IMR-90 (cell line): Measurements from ENCODE around the gene CCNT2. TPM values are rescaled to one million over a fixed set of nuclear protein-coding genes. Genes with fewer than 3 reads are reported as not detected.

Experiments
- ATAC-seq: fragments of 200-7000 bp; cut with Tn5 transposase; 2 replicates; pipeline ENCODE4 v1.9.1; 2020; ENCODE audit warnings: low read depth, mild to moderate bottlenecking, moderate library complexity
- BruUV-seq: library from RNA; stranded (reverse); fragments of 400-500 nt; replicated peaks from 2 replicates; lab custom pipeline; 2021; lab: Mats Ljungman, UMichigan
- CTCF ChIA-PET: fragments of 300-600 bp; formaldehyde crosslinking; extraction: SDS; loops from one replicate; lab custom pipeline; 2021; ENCODE audit warnings: antibody characterized with exemption; lab: Yijun Ruan, JAX
- POLR2A ChIA-PET: fragments of 300-600 bp; sonication (Branson Sonifier 250); formaldehyde crosslinking; loops from one replicate; lab custom pipeline; 2022; ENCODE audit warnings: antibody characterized with exemption; ENCODE audit not compliant: unreplicated experiment; lab: Charles Lee
- DNase-seq: peaks from one replicate; pipeline ENCODE4 v3.0.0; 2013
- H2AFZ ChIP-seq: replicated peaks from 2 replicates; pipeline ENCODE3; 2013; ENCODE audit warnings: low read length, mild to moderate bottlenecking; ENCODE audit not compliant: poor library complexity
- H2AK5ac ChIP-seq: 2 replicates; pipeline ENCODE4 v1.6.1; 2013; ENCODE audit warnings: low read depth, low read length, inconsistent platforms
- H2AK9ac ChIP-seq: replicated peaks from 2 replicates; pipeline ENCODE3; 2013; ENCODE audit warnings: mild to moderate bottlenecking, low read depth, low read length, moderate library complexity; ENCODE audit not compliant: poor library complexity
- H2BK120ac ChIP-seq: 2 replicates; pipeline ENCODE4 v1.6.1; 2013; ENCODE audit warnings: low read depth, low read length, inconsistent platforms
- H2BK15ac ChIP-seq: 3 replicates; pipeline ENCODE4 v1.6.1; 2013; ENCODE audit warnings: low read depth, low read length, inconsistent platforms
- H2BK20ac ChIP-seq: 2 replicates; pipeline ENCODE4 v1.6.1; 2013; ENCODE audit warnings: low read depth, mild to moderate bottlenecking, inconsistent platforms, low read length, moderate library complexity
- H2BK5ac ChIP-seq: 2 replicates; pipeline ENCODE4 v1.6.1; 2013; ENCODE audit warnings: mild to moderate bottlenecking, low read depth, low read length, inconsistent platforms; ENCODE audit not compliant: poor library complexity, severe bottlenecking
- H3K14ac ChIP-seq: replicated peaks from 2 replicates; pipeline ENCODE4 v1.6.1; 2013; ENCODE audit warnings: low read depth, low read length, inconsistent platforms
- H3K18ac ChIP-seq: 2 replicates; pipeline ENCODE4 v1.6.1; 2013; ENCODE audit warnings: low read depth, low read length, control low read depth
- H3K23ac ChIP-seq: 2 replicates; pipeline ENCODE4 v1.6.1; 2013; ENCODE audit warnings: low read depth, low read length, inconsistent platforms
- H3K27ac ChIP-seq: 2 replicates; pipeline ENCODE4 v1.5.1; 2013; ENCODE audit warnings: mild to moderate bottlenecking, control low read depth, low read length; ENCODE audit not compliant: insufficient read depth
- H3K27me3 ChIP-seq: 2 replicates; pipeline ENCODE4 v1.6.1; 2013; ENCODE audit warnings: low read length; ENCODE audit not compliant: control insufficient read depth, insufficient read depth
- H3K36me3 ChIP-seq: 2 replicates; pipeline ENCODE4 v1.6.1; 2013; ENCODE audit warnings: low read length, mixed read lengths; ENCODE audit not compliant: control insufficient read depth, insufficient read depth
- H3K4ac ChIP-seq: 2 replicates; pipeline ENCODE4 v1.6.1; 2013; ENCODE audit warnings: low read depth, low read length, inconsistent platforms
- H3K4me1 ChIP-seq: 2 replicates; pipeline ENCODE4 v1.6.1; 2013; ENCODE audit warnings: low read length, mixed read lengths; ENCODE audit not compliant: control insufficient read depth, insufficient read depth
- H3K4me2 ChIP-seq: 2 replicates; pipeline ENCODE4 v1.6.1; 2013; ENCODE audit warnings: low read depth, mild to moderate bottlenecking, control low read depth, low read length, moderate library complexity
- H3K4me3 ChIP-seq: 2 replicates; pipeline ENCODE4 v1.5.1; 2013; ENCODE audit warnings: low read depth, mild to moderate bottlenecking, control low read depth, low read length, moderate library complexity; ENCODE audit not compliant: insufficient read depth
- H3K56ac ChIP-seq: 2 replicates; pipeline ENCODE4 v1.6.1; 2013; ENCODE audit warnings: low read length, inconsistent platforms; ENCODE audit not compliant: insufficient read depth; ENCODE audit errors: extremely low read depth
- H3K79me1 ChIP-seq, 2 experiments: 2 replicates each; pipeline ENCODE4 v1.6.1; 2013; ENCODE audit warnings: low read length in 2 of 2, inconsistent platforms in 1 of 2, low read depth in 1 of 2
- H3K9ac ChIP-seq: 2 replicates; pipeline ENCODE4 v1.6.1; 2013; ENCODE audit warnings: low read depth, low read length, control low read depth
- H3K9me1 ChIP-seq: 2 replicates; pipeline ENCODE4 v1.6.1; 2013; ENCODE audit warnings: low read length, inconsistent platforms; ENCODE audit not compliant: insufficient read depth
- H3K9me3 ChIP-seq: 2 replicates; pipeline ENCODE4 v1.6.1; 2013; ENCODE audit warnings: low read length; ENCODE audit not compliant: control insufficient read depth, insufficient read depth
- H4K20me1 ChIP-seq: 2 replicates; pipeline ENCODE4 v1.6.1; 2013; ENCODE audit warnings: low read length, inconsistent platforms; ENCODE audit not compliant: insufficient read depth
- H4K5ac ChIP-seq: 2 replicates; pipeline ENCODE4 v1.6.1; 2013; ENCODE audit warnings: mild to moderate bottlenecking, low read depth, low read length, control low read depth
- H4K8ac ChIP-seq, 2 experiments: 2 replicates each; pipeline ENCODE4 v1.6.1; 2013; ENCODE audit warnings: low read depth in 2 of 2, low read length in 2 of 2, control low read depth in 1 of 2, inconsistent platforms in 1 of 2
- H4K91ac ChIP-seq: 2 replicates; pipeline ENCODE4 v1.6.1; 2013; ENCODE audit warnings: low read depth, low read length, inconsistent platforms; ENCODE audit not compliant: insufficient read depth
- BHLHE40 ChIP-seq: fragments of 150-350 bp; IDR thresholded peaks from 2 replicates; pipeline ENCODE4 v1.6.1; 2016; ENCODE audit warnings: mild to moderate bottlenecking, low read depth, low read length
- CHD1 ChIP-seq: IDR thresholded peaks from 2 replicates; pipeline ENCODE4 v1.6.1; 2012; ENCODE audit warnings: low read depth, low read length, improper control_type of control experiment
- MAFK ChIP-seq: IDR thresholded peaks from 2 replicates; pipeline ENCODE4 v1.6.1; 2012; ENCODE audit warnings: low read depth, low read length, improper control_type of control experiment
- MXI1 ChIP-seq: IDR thresholded peaks from 2 replicates; pipeline ENCODE4 v1.6.1; 2012; ENCODE audit warnings: low read depth, mild to moderate bottlenecking, low read length, moderate library complexity, borderline replicate concordance
- RAD21 ChIP-seq: IDR thresholded peaks from 2 replicates; pipeline ENCODE4 v1.6.1; 2012; ENCODE audit warnings: low read length, improper control_type of control experiment
- RFX5 ChIP-seq: IDR thresholded peaks from 2 replicates; pipeline ENCODE4 v1.8.0; 2012; ENCODE audit warnings: low read depth, mild to moderate bottlenecking, low read length, moderate library complexity
- SMC3 ChIP-seq: fragments of 150-350 bp; IDR thresholded peaks from 2 replicates; pipeline ENCODE4 v1.6.1; 2016; ENCODE audit warnings: low read depth, mild to moderate bottlenecking, antibody characterized with exemption, low read length, moderate library complexity
- USF2 ChIP-seq: fragments of 150-350 bp; IDR thresholded peaks from 2 replicates; pipeline ENCODE4 v1.6.1; 2017; ENCODE audit warnings: mild to moderate bottlenecking, antibody characterized with exemption, low read length, low read depth
- dilution Hi-C: fragments of 300-500 bp; cut with HindIII; formaldehyde crosslinking; loops from one replicate; pipeline ENCODE4 v1.14.3; 2018; ENCODE audit warnings: low sequenced_read_pairs; ENCODE audit not compliant: unreplicated experiment
- in situ Hi-C: fragments of 300-500 bp; cut with MboI; formaldehyde crosslinking; loops from 3 replicates; pipeline ENCODE4 v1.14.3; 2019; ENCODE audit warnings: low sequenced_read_pairs, inconsistent platforms, mixed read lengths
- intact Hi-C: fragments of 100-400 bp; cut with micrococcal nuclease; formaldehyde crosslinking; loops from 2 replicates; pipeline ENCODE4 v1.10.0; 2022
- polyA plus RNA-seq, 3 experiments: library from polyadenylated mRNA; depleted of rRNA; stranded (reverse); fragments of >200 nt; gene quantifications; 2 replicates each; pipeline ENCODE4 v1.2.3, GENCODE V29; 2012; ENCODE audit warnings: low replicate concordance in 1 of 3
- total RNA-seq: library from RNA; depleted of rRNA; stranded (reverse); fragments of >200 nt; gene quantifications from 2 replicates; pipeline ENCODE4 v1.2.3, GENCODE V29; 2012

CCNT2 gene
- total and polyA plus RNA-seq, 2 of the 4 experiments (the other 2 are of a cell fraction): 8.8 to 44.6 TPM

GRCh38 chr2:134899204-134899603 is 19.4 kb upstream of the CCNT2 start:
- CTCF ChIA-PET: interaction anchor here (0.5 kb wide), 1 partner anchor 116 kb away, joined by 6 read pairs; no protein-coding TSS in a partner anchor
- Histone ChIP-seq H3K36me3 (no peaks in the 10 kb centered on the region), H2BK15ac (no peak overlapping the region)

More at GRCh38 chr2:134899204-134899603, 19.4 kb upstream of the CCNT2 start:
- no peaks in the 10 kb centered on the region for H3K9me1 ChIP-seq
- POLR2A ChIA-PET: no interaction called here
- H3K4me1 ChIP-seq: no peaks in the 10 kb centered on the region
- no peaks in the 10 kb centered on the region for H3K9me3 ChIP-seq
- H2AK5ac ChIP-seq: no peak overlapping the region
- no peak overlapping the region for H2AK9ac ChIP-seq
- H2BK5ac ChIP-seq: no peak overlapping the region
- H3K27me3 ChIP-seq: no peaks in the 10 kb centered on the region
- no peak overlapping the region for H4K8ac ChIP-seq
- in situ Hi-C loops: loop anchor here (5.0 kb wide), 1 partner anchor 437 kb away; no protein-coding TSS in a partner anchor
- no peak overlapping the region for H3K4me2 ChIP-seq
- ATAC-seq: no peak
- H2AFZ ChIP-seq: no peak overlapping the region
- H3K14ac ChIP-seq: no peak overlapping the region
- no peak overlapping the region for H4K91ac ChIP-seq
- H2BK120ac ChIP-seq: no peak overlapping the region
- TF ChIP-seq RFX5 (no peak), SMC3 (no peak), RAD21 (no peak), CHD1 (no peak), BHLHE40 (no peak), MXI1 (no peak), MAFK (no peak), USF2 (no peak)
- intact Hi-C loops: loop anchor here (2.0 kb wide), 1 partner anchor 240 kb away; no protein-coding TSS in a partner anchor
- no peak overlapping the region for H3K4me3 ChIP-seq
- no peak overlapping the region for H3K9ac ChIP-seq
- H2BK20ac ChIP-seq: no peak overlapping the region
- H4K20me1 ChIP-seq: no peaks in the 10 kb centered on the region
- H3K18ac ChIP-seq: no peak overlapping the region
- H3K4ac ChIP-seq: no peak overlapping the region
- BruUV-seq: no TSS peak
- dilution Hi-C loops: no loop called here
- no peak overlapping the region for H3K27ac ChIP-seq
- no peak overlapping the region for H3K23ac ChIP-seq
- H3K79me1 ChIP-seq: no peaks in the 10 kb centered on the region
- no peak overlapping the region for H3K56ac ChIP-seq
- no peak for DNase-seq
- no peak overlapping the region for H4K5ac ChIP-seq
